Activated B cell treated with CpG ODN at 0.5 μM for 24 hours (primary cell): ENCODE data around the gene SLC17A1. TPM values are rescaled to one million over a fixed set of nuclear protein-coding genes. Genes with fewer than 3 reads are reported as not detected.
"Not testable (repeated sequence)": the region's sequence is repeated elsewhere in the genome, so short reads cannot be mapped to it uniquely, and the experiment has no call there.

Source experiments
- ATAC-seq: fragments of 200-7000 bp; cut with Tn5 transposase; one replicate; pipeline ENCODE4 v1.10.0; 2021; ENCODE audit warnings: low read depth, mild to moderate bottlenecking, moderate library complexity
- CTCF ChIA-PET: fragments of 350-600 bp; sonication (Branson Sonifier 250); formaldehyde crosslinking; loops from one replicate; lab custom pipeline; 2021; ENCODE audit warnings: antibody characterized with exemption; lab: Charles Lee
- POLR2A ChIA-PET: fragments of 350-600 bp; sonication (Branson Sonifier 250); formaldehyde crosslinking; loops from one replicate; lab custom pipeline; 2021; ENCODE audit warnings: antibody characterized with exemption; lab: Charles Lee
- DNase-seq: peaks from one replicate; pipeline ENCODE4 v3.0.0; 2022
- H3K27ac Mint-ChIP-seq: one replicate; pipeline ENCODE4 v1.8.0; 2020; ENCODE audit warnings: mixed read lengths
- H3K27me3 Mint-ChIP-seq: one replicate; pipeline ENCODE4 v1.8.0; 2021; ENCODE audit warnings: mixed read lengths
- H3K36me3 Mint-ChIP-seq: one replicate; pipeline ENCODE4 v1.8.0; 2021; ENCODE audit warnings: low read depth, mixed read lengths
- H3K4me1 Mint-ChIP-seq: one replicate; pipeline ENCODE4 v1.8.0; 2021; ENCODE audit warnings: mixed read lengths
- H3K4me3 Mint-ChIP-seq: one replicate; pipeline ENCODE4 v1.8.0; 2020; ENCODE audit warnings: mild to moderate bottlenecking, mixed read lengths
- H3K9me3 Mint-ChIP-seq: one replicate; pipeline ENCODE4 v1.8.0; 2020; ENCODE audit warnings: mixed read lengths
- CTCF ChIP-seq: fragments of 200-600 bp; IDR thresholded peaks from one replicate; pipeline ENCODE4 v1.8.0; 2022; ENCODE audit warnings: antibody characterized with exemption, mild to moderate bottlenecking
- intact Hi-C: fragments of 100-400 bp; cut with micrococcal nuclease; formaldehyde crosslinking; loops from one replicate; pipeline ENCODE4 v1.15.1; 2024
- total RNA-seq: library from RNA; stranded (reverse); gene quantifications from 2 replicates; pipeline ENCODE4 v1.2.3, GENCODE V29; 2022

The SLC17A1 gene
- total RNA-seq, 1 donor from 2014 or later, result not detected

DNA sequence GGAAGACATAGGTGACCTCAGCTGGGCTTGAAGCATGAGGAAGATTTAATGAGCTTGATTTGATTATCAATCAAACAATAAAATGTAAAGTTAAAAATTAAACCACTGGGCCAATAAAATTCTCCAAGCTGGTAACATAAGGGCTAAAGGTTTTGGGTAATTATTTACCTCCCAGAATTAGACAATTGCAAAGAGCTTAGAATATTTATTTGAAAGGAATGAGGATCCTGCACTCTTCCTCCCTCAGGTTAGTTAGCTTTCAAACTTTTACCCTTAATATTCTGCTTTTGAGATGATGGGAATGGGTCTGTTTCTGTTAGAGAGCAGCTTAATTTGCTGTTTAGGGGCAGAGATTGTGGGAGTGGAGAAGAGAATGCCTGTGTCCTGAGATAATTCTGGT is 77.3 kb downstream of the SLC17A1 start, which contains the start of gene SLC17A4:
TSS of gene SLC17A4 (plus strand) at position 208 of the 400 bp plus-strand sequence. CDS start 7,221 bp downstream, outside the sequence.
- Mint-ChIP-seq H3K27ac (no peak within 1 kb of the TSS), H3K9me3 (no peaks in the 10 kb centered on the region), H3K27me3 (peaks cover 6% of the 10 kb centered on the region), H3K4me1 (peaks cover 10% of the 10 kb centered on the region), H3K36me3 (no peaks in the 10 kb centered on the region), H3K4me3 (no peak within 1 kb of the TSS)
- no peak for TF ChIP-seq CTCF
- ChIA-PET CTCF (no interaction called here), POLR2A (interaction anchor here (0.6 kb wide), 1 partner anchor 29 kb away, joined by 3 read pairs; no protein-coding TSS in a partner anchor)
- DNase-seq, result no peak
- intact Hi-C loops, result no loop called here
- ATAC-seq, result no peak

DNA sequence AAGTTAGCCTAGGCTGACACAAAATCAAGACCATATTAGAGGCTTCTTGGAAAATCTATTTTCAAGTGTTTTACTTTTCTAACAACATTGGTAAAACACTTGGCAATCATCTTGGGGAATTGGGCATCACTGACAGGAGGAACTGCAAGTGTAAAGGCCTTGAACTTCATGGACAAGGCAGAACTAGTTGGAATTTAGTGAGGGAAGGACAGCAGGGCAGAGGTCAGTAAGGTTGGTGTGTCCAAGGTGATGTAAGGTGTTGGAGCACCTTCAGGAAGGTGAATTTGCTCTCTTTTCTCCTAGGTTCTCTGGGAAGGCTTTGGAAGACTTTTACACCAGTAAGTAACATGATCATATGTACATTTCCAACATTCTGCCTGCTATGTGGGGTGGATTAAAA is 78.8 kb downstream of the SLC17A1 start:
- ATAC-seq (no peak), DNase-seq (no peak)
- H3K9me3 Mint-ChIP-seq, result no peaks in the 10 kb centered on the region
- ChIA-PET POLR2A (no interaction called here), CTCF (no interaction called here)
- no peak overlapping the region for H3K4me3 Mint-ChIP-seq
- peaks cover 13% of the 10 kb centered on the region for H3K4me1 Mint-ChIP-seq
- no peaks in the 10 kb centered on the region for H3K27me3 Mint-ChIP-seq
- no peak overlapping the region for H3K27ac Mint-ChIP-seq
- no peak for TF ChIP-seq CTCF
- H3K36me3 Mint-ChIP-seq, result no peaks in the 10 kb centered on the region
- intact Hi-C loops, result no loop called here

GRCh38 chr6:25750906-25751305 is 80.9 kb downstream of the SLC17A1 start:
- no peak for TF ChIP-seq CTCF
- Mint-ChIP-seq H3K27me3 (no peaks in the 10 kb centered on the region), H3K36me3 (no peaks in the 10 kb centered on the region), H3K4me1 (peaks cover 13% of the 10 kb centered on the region), H3K27ac (no peak overlapping the region), H3K4me3 (no peak overlapping the region), H3K9me3 (no peaks in the 10 kb centered on the region)
- POLR2A ChIA-PET, result no interaction called here
- DNase-seq (no peak), ATAC-seq (no peak)
- CTCF ChIA-PET, result no interaction called here
- intact Hi-C loops, result no loop called here

- Mint-ChIP-seq H3K27me3 (no peaks in the 10 kb centered on the region), H3K36me3 (no peaks in the 10 kb centered on the region), H3K4me3 (no peak overlapping the region), H3K4me1 (peaks cover 13% of the 10 kb centered on the region), H3K9me3 (no peaks in the 10 kb centered on the region), H3K27ac (no peak overlapping the region)
- CTCF ChIA-PET, result no interaction called here
- intact Hi-C loops, result no loop called here
- DNase-seq, result no peak
- TF ChIP-seq CTCF, result no peak
- ATAC-seq, result peak; percentile 40
- POLR2A ChIA-PET, result no interaction called here
Measured at GRCh38 chr6:25749837-25750236, 82.0 kb downstream of the SLC17A1 start.

- H3K4me3 Mint-ChIP-seq, H3K27ac Mint-ChIP-seq, intact Hi-C loops, DNase-seq, H3K27me3 Mint-ChIP-seq, CTCF ChIA-PET, H3K9me3 Mint-ChIP-seq, POLR2A ChIA-PET, ATAC-seq, H3K36me3 Mint-ChIP-seq: not testable (repeated sequence)
- H3K4me1 Mint-ChIP-seq, result peaks cover 13% of the 10 kb centered on the region
Measured at GRCh38 chr6:25748601-25749517, 83.0 kb downstream of the SLC17A1 start.
